Gastroesophageal sphincter (tissue), 3 donors: ENCODE data around the gene ZNF816.

Experiments used
- EP300 ChIP-seq: sonication (generic); formaldehyde crosslinking; IDR thresholded peaks from one replicate; pipeline ENCODE4 v1.6.1; 2017; ENCODE audit warnings: antibody characterized with exemption, mild to moderate bottlenecking
- POLR2A ChIP-seq, 2 donors: fragments of 450-650 bp; IDR thresholded peaks; one replicate each; pipeline ENCODE4 v1.6.1; 2017; ENCODE audit warnings: antibody characterized with exemption in 2 of 2, mild to moderate bottlenecking in 2 of 2, moderate library complexity in 1 of 2
- POLR2AphosphoS5 ChIP-seq: sonication (generic); formaldehyde crosslinking; IDR thresholded peaks from one replicate; pipeline ENCODE4 v1.6.1; 2017; ENCODE audit warnings: antibody characterized with exemption
- TF ChIP-seq, protein P1 (sequence below), 4 experiments: fragments of 200-600 bp in 2 of 4; fragments of 450-650 bp in 2 of 4; sonication (generic) in 1 of 4; IDR thresholded peaks; one replicate each; pipeline ENCODE4 v1.5.1; 2017 to 2019; ENCODE audit warnings: antibody characterized with exemption in 4 of 4, mild to moderate bottlenecking in 2 of 4, moderate library complexity in 2 of 4

DNA sequence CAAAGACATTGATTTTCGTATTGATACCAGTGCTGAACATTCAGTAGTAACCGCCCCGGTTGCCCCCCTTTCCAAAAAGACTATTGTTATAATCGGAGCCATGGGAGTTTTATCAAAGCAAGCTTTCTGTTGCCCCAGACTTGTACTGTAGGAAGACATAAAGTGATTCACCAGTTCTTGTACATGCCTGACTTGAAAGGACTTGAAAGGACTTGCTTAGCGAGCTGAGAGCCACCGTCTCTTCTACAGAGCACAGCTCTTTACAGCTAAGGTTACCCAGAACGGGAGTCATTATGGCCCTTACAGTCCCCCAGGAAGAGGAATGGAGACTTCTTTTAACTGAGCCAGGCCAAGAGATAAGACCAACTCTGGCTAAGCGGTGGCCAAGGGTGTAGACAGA lies 5.1 kb downstream of the ZNF816 start:
- TF ChIP-seq, protein P1, sequence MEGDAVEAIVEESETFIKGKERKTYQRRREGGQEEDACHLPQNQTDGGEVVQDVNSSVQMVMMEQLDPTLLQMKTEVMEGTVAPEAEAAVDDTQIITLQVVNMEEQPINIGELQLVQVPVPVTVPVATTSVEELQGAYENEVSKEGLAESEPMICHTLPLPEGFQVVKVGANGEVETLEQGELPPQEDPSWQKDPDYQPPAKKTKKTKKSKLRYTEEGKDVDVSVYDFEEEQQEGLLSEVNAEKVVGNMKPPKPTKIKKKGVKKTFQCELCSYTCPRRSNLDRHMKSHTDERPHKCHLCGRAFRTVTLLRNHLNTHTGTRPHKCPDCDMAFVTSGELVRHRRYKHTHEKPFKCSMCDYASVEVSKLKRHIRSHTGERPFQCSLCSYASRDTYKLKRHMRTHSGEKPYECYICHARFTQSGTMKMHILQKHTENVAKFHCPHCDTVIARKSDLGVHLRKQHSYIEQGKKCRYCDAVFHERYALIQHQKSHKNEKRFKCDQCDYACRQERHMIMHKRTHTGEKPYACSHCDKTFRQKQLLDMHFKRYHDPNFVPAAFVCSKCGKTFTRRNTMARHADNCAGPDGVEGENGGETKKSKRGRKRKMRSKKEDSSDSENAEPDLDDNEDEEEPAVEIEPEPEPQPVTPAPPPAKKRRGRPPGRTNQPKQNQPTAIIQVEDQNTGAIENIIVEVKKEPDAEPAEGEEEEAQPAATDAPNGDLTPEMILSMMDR (IDR thresholded peaks at IDR 0.05), result no peak
- TF ChIP-seq POLR2A (IDR thresholded peaks at IDR 0.05) (no peak), POLR2AphosphoS5 (no peak), EP300 (no peak)
